Sigmoid colon (tissue), 7 donors: ENCODE results near the gene OSBPL5. TPM values are rescaled to one million over a fixed set of nuclear protein-coding genes. Genes with fewer than 3 reads are reported as not detected.

ENCODE experiments used
- DNase-seq: peaks from one replicate; pipeline ENCODE4 v3.0.0-alpha.2; 2019
- H3K27ac ChIP-seq, 4 donors: fragments of 200-600 bp; sonication (generic); one replicate each; pipeline ENCODE4 v1.5.1; 2016 to 2019; ENCODE audit warnings: mild to moderate bottlenecking in 1 of 4
- H3K27me3 ChIP-seq, 3 donors: fragments of 200-600 bp; sonication (generic); one replicate each; pipeline ENCODE4 v1.5.1; 2019; ENCODE audit warnings: mild to moderate bottlenecking in 1 of 3
- H3K36me3 ChIP-seq, 4 donors: fragments of 200-600 bp; sonication (generic); one replicate each; pipeline ENCODE4 v1.5.1; 2016 to 2019
- H3K4me1 ChIP-seq, 4 donors: fragments of 200-600 bp; sonication (generic); one replicate each; pipeline ENCODE4 v1.5.1; 2017 to 2019
- H3K4me3 ChIP-seq, 4 donors: fragments of 200-600 bp; sonication (generic); one replicate each; pipeline ENCODE4 v1.5.1; 2017 to 2019; ENCODE audit warnings: mild to moderate bottlenecking in 2 of 4, moderate library complexity in 1 of 4
- H3K9me3 ChIP-seq, 4 donors: fragments of 200-600 bp in 3 of 4; sonication (generic) in 3 of 4; one replicate each; pipeline versions ENCODE4 v1.5.1 to v1.6.1; 2013 to 2019
- EP300 ChIP-seq, 4 donors: sonication (generic); formaldehyde crosslinking; IDR thresholded peaks; one replicate each; pipeline ENCODE4 v1.6.1; 2017; ENCODE audit warnings: antibody characterized with exemption in 4 of 4
- POLR2A ChIP-seq, 2 donors: fragments of 450-650 bp; IDR thresholded peaks; one replicate each; pipeline ENCODE4 v1.6.1; 2016; ENCODE audit warnings: antibody characterized with exemption in 2 of 2, mild to moderate bottlenecking in 2 of 2, moderate library complexity in 2 of 2
- POLR2AphosphoS5 ChIP-seq, 4 donors: sonication (generic); formaldehyde crosslinking; IDR thresholded peaks; one replicate each; pipeline ENCODE4 v1.6.1; 2017; ENCODE audit warnings: antibody characterized with exemption in 4 of 4
- whole genome bisulfite sequencing, 2 donors: extraction: QIAGEN DNeasy Blood & Tissue Kit; methylation state at CpG; one replicate each; pipeline ENCODE4 v1.1.7; 2013; 5-methylcytosine and 5-hydroxymethylcytosine counted together
- intact Hi-C: fragments of 100-400 bp; cut with DNase I; formaldehyde crosslinking; loops from one replicate; pipeline ENCODE4 v1.15.1; 2023
- polyA plus RNA-seq, 3 donors: library from polyadenylated mRNA; stranded (reverse); fragments of 200-250 nt; gene quantifications; one replicate each; pipeline ENCODE4 v1.2.3, GENCODE V29; 2013
- total RNA-seq, 4 donors: library from RNA; depleted of rRNA; stranded (reverse); fragments of >200 nt; gene quantifications; one replicate each; pipeline ENCODE4 v1.1.0, GENCODE V29; 2016
- TF ChIP-seq, protein P1 (sequence below), 4 experiments: fragments of 450-650 bp in 3 of 4; fragments of 200-600 bp in 1 of 4; IDR thresholded peaks; one replicate each; pipeline ENCODE4 v1.5.1; 2016 to 2019; ENCODE audit warnings: antibody characterized with exemption in 4 of 4, mild to moderate bottlenecking in 3 of 4, moderate library complexity in 2 of 4
- donor health status: healthy with polysubstance abuse.
- donor health status: Bipolar disorder and iron deficiency.
- donor health status: healthy.

The OSBPL5 gene
- total and polyA plus RNA-seq, 7 donors = 16.6 to 69.2 (median 29.8) TPM

DNA sequence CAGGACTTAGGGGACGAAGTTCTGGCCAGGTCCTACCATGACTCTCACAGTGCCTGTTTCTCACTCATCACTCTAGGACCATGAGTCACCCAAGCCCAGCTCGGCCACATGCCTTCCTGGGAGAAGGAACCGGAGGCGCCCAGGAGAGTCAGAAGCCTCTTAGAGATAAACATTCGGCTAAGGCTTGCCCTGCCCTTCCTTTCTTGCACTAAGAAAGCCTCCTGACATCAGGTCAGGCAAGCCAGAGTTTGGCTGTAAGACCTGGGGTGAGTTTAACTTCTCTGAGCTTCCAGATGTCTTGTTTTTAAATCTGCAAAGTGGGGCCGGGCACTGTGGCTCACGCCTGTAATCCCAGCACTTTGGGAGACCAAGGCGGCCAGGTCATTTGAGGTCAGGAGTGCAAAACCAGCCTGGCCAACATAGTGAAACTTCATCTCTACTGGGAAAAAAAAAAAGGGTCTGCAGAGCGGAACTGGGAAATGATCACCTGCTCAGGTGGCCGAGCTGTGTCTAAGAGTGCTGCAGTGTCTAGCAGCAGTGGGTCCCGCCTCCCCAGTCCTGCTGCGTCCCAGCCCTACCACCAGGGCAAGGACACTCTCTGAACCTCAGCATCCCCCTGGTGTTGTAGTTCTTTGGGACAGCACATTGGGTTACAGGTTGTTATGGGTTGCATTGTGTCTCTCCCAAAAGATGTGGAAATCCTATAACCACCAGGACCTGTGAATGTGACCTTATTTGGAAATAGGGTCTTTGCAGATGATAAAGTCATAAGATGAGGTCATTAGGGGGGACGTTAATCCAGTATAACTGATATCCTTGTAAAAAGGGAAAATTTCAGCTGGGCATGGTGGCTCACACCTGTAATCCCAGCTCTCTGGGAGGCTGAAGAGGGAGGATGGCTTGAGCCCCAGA lies 106.1 kb downstream of the OSBPL5 start:
- 84 to 86% methylated on average over 13 of the region's 13 CpGs for WGBS, 2 donors
- peak overlapping the region in 3 of 4 donors; percentile 21 to 88 (median 83) for H3K27ac ChIP-seq
- H3K36me3 ChIP-seq = no peaks in the 10 kb centered on the region
- H3K9me3 ChIP-seq = no peaks in the 10 kb centered on the region
- intact Hi-C loops = loop anchor here (5.0 kb wide), 2 partner anchors 67 to 103 kb away; partner anchors contain the start of gene NAP1L4
- H3K4me3 ChIP-seq = no peak overlapping the region
- peak in 1 of 4 donors; percentile 10 for TF ChIP-seq POLR2AphosphoS5 (IDR thresholded peaks at IDR 0.05)
- TF ChIP-seq POLR2A (IDR thresholded peaks at IDR 0.05) = no peak
- H3K4me1 ChIP-seq = peaks cover 0 to 38% (median 27%) of the 10 kb centered on the region in 4 donors
- no peaks in the 10 kb centered on the region for H3K27me3 ChIP-seq
- DNase-seq = no peak

DNA sequence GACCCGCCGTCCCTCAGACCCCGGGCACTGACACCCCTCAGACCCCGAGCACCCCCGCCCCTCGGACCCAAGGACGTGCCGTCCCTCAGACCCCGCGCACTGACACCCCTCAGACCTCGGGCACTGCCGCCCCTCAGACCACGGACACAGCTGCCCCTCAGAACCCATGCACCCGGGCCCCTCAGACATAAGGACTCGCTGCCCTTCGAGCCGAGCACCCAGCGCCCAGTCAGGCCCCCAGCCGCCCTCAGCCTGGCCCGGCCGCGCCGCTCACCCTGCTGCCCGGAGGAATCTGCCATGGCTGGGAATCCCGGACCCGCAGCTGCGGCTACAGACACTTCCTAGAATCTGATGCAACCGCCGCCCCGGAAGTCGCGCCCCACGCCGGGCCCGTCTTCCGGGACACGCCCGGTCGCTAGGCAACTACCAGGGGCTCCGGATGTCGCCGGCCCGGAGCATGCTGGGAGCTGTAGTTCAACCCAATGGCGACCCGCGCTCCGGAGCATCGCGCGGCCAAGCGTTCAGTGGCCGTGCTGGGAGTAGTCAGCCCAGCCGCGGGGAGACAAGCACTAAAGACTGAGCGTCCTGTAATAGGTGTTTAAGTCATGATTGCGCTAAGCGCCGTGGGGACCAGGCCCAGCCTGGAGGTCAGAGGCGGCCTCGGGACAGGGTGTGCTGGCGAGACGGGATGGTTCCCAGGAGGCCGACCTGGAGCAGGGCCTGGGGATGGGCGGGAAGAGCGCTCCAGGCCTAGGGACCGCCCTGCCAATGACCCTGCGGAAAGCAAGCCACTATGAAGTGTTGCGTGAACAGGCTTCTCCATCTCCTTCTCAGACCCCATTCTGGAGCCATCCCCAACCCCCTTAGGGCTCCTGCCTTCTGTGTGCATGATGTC lies 107.8 kb downstream of the OSBPL5 start, which contains the start of gene CARS1:
Gene CARS1, minus strand, starts transcription at position 355 of the 895 bp plus-strand sequence. Its CDS starts 56 bp downstream, at position 299.
- Histone ChIP-seq H3K36me3 (no peaks in the 10 kb centered on the region), H3K4me3 (peak within 1 kb of the TSS; percentile 74 to 94 (median 84)), H3K27ac (peak within 1 kb of the TSS; percentile 83 to 94 (median 87)), H3K27me3 (no peaks in the 10 kb centered on the region), H3K4me1 (peaks cover 0 to 39% (median 28%) of the 10 kb centered on the region in 4 donors), H3K9me3 (no peaks in the 10 kb centered on the region)
- intact Hi-C loops = loop anchor here (5.0 kb wide), 2 partner anchors 65 to 105 kb away; partner anchors contain the start of gene NAP1L4
- 2 to 4% methylated on average over 68 of the region's 68 CpGs for WGBS, 2 donors
- TF ChIP-seq POLR2AphosphoS5 (IDR thresholded peaks at IDR 0.05) = peak; percentile 39 to 84 (median 80)
- TF ChIP-seq EP300 (IDR thresholded peaks at IDR 0.05) = peak in 2 of 4 donors; percentile 46 to 66
- TF ChIP-seq, protein P1, sequence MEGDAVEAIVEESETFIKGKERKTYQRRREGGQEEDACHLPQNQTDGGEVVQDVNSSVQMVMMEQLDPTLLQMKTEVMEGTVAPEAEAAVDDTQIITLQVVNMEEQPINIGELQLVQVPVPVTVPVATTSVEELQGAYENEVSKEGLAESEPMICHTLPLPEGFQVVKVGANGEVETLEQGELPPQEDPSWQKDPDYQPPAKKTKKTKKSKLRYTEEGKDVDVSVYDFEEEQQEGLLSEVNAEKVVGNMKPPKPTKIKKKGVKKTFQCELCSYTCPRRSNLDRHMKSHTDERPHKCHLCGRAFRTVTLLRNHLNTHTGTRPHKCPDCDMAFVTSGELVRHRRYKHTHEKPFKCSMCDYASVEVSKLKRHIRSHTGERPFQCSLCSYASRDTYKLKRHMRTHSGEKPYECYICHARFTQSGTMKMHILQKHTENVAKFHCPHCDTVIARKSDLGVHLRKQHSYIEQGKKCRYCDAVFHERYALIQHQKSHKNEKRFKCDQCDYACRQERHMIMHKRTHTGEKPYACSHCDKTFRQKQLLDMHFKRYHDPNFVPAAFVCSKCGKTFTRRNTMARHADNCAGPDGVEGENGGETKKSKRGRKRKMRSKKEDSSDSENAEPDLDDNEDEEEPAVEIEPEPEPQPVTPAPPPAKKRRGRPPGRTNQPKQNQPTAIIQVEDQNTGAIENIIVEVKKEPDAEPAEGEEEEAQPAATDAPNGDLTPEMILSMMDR (IDR thresholded peaks at IDR 0.05) = no peak
- peak; percentile 41 to 62 for TF ChIP-seq POLR2A (IDR thresholded peaks at IDR 0.05)
- DNase-seq = peak; percentile 98

DNA sequence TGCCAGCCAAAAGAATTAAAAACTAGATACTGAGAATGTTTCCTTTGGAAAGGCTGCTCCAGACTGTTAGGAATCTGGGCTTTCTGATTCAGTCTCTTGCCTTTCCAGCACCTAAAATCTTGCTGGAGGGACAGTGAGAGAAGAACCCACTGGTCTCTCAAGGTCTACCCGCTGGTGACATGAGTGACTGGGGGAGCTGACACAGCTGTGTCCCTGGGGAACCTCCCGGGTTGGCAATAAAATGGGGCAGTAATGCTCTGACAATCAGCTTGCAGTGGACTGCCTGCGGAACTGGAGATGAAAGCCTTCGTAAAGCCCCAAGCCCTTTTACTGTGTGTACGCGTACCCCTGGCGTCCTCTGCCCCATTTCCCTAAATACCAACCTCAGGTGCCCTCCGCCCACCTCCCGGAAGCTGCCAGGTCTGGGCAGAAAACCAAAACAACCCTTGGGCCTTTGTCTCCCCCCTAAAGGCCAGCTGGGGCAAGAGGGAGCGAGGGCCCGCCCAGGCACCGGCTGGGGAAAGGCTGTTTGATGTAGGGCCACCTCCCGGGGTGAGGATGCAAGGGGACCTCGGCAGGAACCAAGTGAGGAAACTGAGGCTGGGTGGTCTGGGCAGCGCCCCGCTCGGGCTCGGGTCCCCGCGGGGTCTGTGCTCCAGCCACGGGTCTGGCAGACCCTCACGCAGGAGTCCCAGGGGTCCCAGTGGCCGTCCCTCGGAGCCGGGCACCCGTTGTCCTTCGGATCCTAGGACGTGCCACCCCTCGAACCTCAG lies 108.6 kb downstream of the OSBPL5 start:
- intact Hi-C loops = loop anchor here (5.0 kb wide), 2 partner anchors 64 to 106 kb away; partner anchors contain the start of gene NAP1L4
- TF ChIP-seq, protein P1 (IDR thresholded peaks at IDR 0.05) = no peak
- no peak for TF ChIP-seq POLR2AphosphoS5 (IDR thresholded peaks at IDR 0.05)
- no peak for TF ChIP-seq POLR2A (IDR thresholded peaks at IDR 0.05)
- no peak for TF ChIP-seq EP300 (IDR thresholded peaks at IDR 0.05)
- peak; percentile 66 for DNase-seq
- Histone ChIP-seq H3K9me3 (no peaks in the 10 kb centered on the region), H3K4me3 (peak overlapping the region; percentile 74 to 94 (median 84)), H3K36me3 (no peaks in the 10 kb centered on the region), H3K27me3 (no peaks in the 10 kb centered on the region), H3K4me1 (peaks cover 0 to 47% (median 36%) of the 10 kb centered on the region in 4 donors), H3K27ac (peak overlapping the region; percentile 83 to 94 (median 87))
- 1 to 4% methylated on average over 29 of the region's 29 CpGs for whole genome bisulfite sequencing, 2 donors

DNA sequence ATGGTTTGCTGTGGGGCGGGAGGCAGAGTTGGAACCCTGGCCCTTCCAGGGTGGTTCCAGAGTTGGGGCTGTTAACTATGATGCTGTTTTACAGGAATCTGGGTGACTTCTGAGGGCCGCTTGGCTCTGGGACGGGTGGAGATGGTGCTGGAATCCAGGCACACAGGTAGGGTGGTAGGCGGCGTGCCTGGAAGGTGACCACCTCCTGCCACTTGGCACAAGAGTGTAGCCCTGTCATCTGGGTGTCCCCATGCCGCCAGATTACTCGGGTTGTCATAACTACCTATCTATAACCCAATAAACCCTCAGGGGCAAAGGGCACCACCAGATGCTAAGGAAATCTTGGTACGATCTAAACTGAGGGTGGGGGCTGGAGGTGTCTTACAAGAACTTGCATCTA lies 109.2 kb downstream of the OSBPL5 start:
- peak overlapping the region in 2 of 4 donors; percentile 88 to 94 for H3K27ac ChIP-seq
- peak overlapping the region in 2 of 4 donors; percentile 92 to 94 for H3K4me3 ChIP-seq
- TF ChIP-seq POLR2A (IDR thresholded peaks at IDR 0.05) (no peak), EP300 (IDR thresholded peaks at IDR 0.05) (no peak), POLR2AphosphoS5 (IDR thresholded peaks at IDR 0.05) (no peak)
- TF ChIP-seq, protein P1 (IDR thresholded peaks at IDR 0.05) = no peak
- no peaks in the 10 kb centered on the region for H3K9me3 ChIP-seq
- WGBS, 2 donors = 32 to 76% methylated on average over 8 of the region's 8 CpGs
- intact Hi-C loops = loop anchor here (5.0 kb wide), 2 partner anchors 64 to 106 kb away; partner anchors contain the start of gene NAP1L4
- no peak for DNase-seq
- H3K27me3 ChIP-seq = no peaks in the 10 kb centered on the region
- peaks cover 0 to 53% (median 39%) of the 10 kb centered on the region in 4 donors for H3K4me1 ChIP-seq
- H3K36me3 ChIP-seq = no peaks in the 10 kb centered on the region
